Gastrocnemius medialis (tissue), 4 donors: Measurements from ENCODE around the gene AMZ1. TPM values are rescaled to one million over a fixed set of nuclear protein-coding genes. Genes with fewer than 3 reads are reported as not detected.

Experiments
- ATAC-seq, 2 donors: fragments of 150-250 bp; one replicate each; pipeline ENCODE4 v1.9.1; 2016
- DNase-seq, 2 donors: peaks; one replicate each; pipeline ENCODE4 v3.0.0-alpha.2; 2019
- H3K27ac ChIP-seq, 4 donors: fragments of 200-600 bp; sonication (generic); 1 replicate in 1 of 4; 2 replicates in 3 of 4; pipeline ENCODE4 v1.5.1; 2016 to 2018; ENCODE audit warnings: mild to moderate bottlenecking in 2 of 4, moderate library complexity in 1 of 4
- H3K27me3 ChIP-seq, 3 donors: fragments of 200-600 bp; sonication (generic) in 2 of 3; 1 replicate in 1 of 3; 2 replicates in 2 of 3; pipeline versions ENCODE4 v1.5.1 to v1.6.0; 2016 to 2019; ENCODE audit warnings: mild to moderate bottlenecking in 1 of 3, moderate library complexity in 1 of 3
- H3K36me3 ChIP-seq, 2 donors: fragments of 200-600 bp; sonication (generic) in 1 of 2; one replicate each; pipeline ENCODE4 v1.5.1; 2017 to 2018
- H3K4me1 ChIP-seq, 2 donors: fragments of 200-600 bp; sonication (generic) in 1 of 2; one replicate each; pipeline ENCODE4 v1.5.1; 2016 to 2017; ENCODE audit warnings: mild to moderate bottlenecking in 2 of 2
- H3K4me3 ChIP-seq, 4 donors: fragments of 200-600 bp; sonication (generic) in 3 of 4; 1 replicate in 1 of 4; 2 replicates in 3 of 4; pipeline ENCODE4 v1.5.1; 2016 to 2019; ENCODE audit warnings: mild to moderate bottlenecking in 2 of 4
- H3K9me3 ChIP-seq, 3 donors: fragments of 200-600 bp; sonication (generic) in 2 of 3; 1 replicate in 1 of 3; 2 replicates in 2 of 3; pipeline ENCODE4 v1.5.1; 2016 to 2019
- CTCF ChIP-seq, 5 experiments: fragments of 450-650 bp in 3 of 5; fragments of 200-600 bp in 2 of 5; sonication (generic) in 2 of 5; IDR thresholded peaks in 4 of 5; conservative IDR thresholded peaks in 1 of 5; 1 replicate in 4 of 5; 2 replicates in 1 of 5; pipeline ENCODE4 v1.5.1; 2016 to 2019; ENCODE audit warnings: antibody characterized with exemption in 5 of 5, mild to moderate bottlenecking in 3 of 5, moderate library complexity in 3 of 5
- POLR2A ChIP-seq, 2 donors: fragments of 450-650 bp; IDR thresholded peaks; one replicate each; pipeline ENCODE4 v1.6.1; 2017; ENCODE audit warnings: antibody characterized with exemption in 2 of 2, mild to moderate bottlenecking in 2 of 2, moderate library complexity in 2 of 2
- in situ Hi-C, 4 donors: fragments of 200-750 bp; cut with MboI; loops; one replicate each; pipeline versions ENCODE4 v1.15.0 to v1.8.0; 2017; ENCODE audit warnings: low sequenced_read_pairs in 4 of 4
- intact Hi-C: fragments of 100-400 bp; cut with DNase I; formaldehyde crosslinking; loops from one replicate; pipeline ENCODE4 v1.15.1; 2023; ENCODE audit warnings: low total_unique reads
- total RNA-seq, 4 donors: library from RNA; depleted of rRNA; stranded (reverse); fragments of >200 nt; gene quantifications; one replicate each; pipeline versions ENCODE4 v1.1.0 to v1.2.3, GENCODE V29; 2016

Gene AMZ1
- total RNA-seq, 4 donors from 2014 or later, result not detected

- in situ Hi-C loops (no loop called here), intact Hi-C loops (no loop called here)
- no peak for ATAC-seq
- Histone ChIP-seq H3K4me1 (peaks cover 16 to 24% of the 10 kb centered on the region in 2 donors), H3K36me3 (peaks cover 0 to 6% of the 10 kb centered on the region in 2 donors), H3K27me3 (peaks cover 0 to 15% (median 14%) of the 10 kb centered on the region in 3 donors), H3K27ac (no peak overlapping the region), H3K9me3 (no peaks in the 10 kb centered on the region), H3K4me3 (no peak overlapping the region)
- TF ChIP-seq POLR2A (IDR thresholded peaks at IDR 0.05) (no peak), CTCF (IDR thresholded peaks at IDR 0.05 in 4 of 5, conservative IDR thresholded peaks at IDR 0.05 in 1 of 5) (no peak)
- no peak for DNase-seq
Observed at GRCh38 chr7:2661602-2662272, 26.3 kb upstream of the AMZ1 start.

GRCh38 chr7:2662273-2663120 lies 25.5 kb upstream of the AMZ1 start:
- Histone ChIP-seq H3K9me3 (no peaks in the 10 kb centered on the region), H3K4me1 (peaks cover 16 to 24% of the 10 kb centered on the region in 2 donors), H3K36me3 (peaks cover 0 to 6% of the 10 kb centered on the region in 2 donors), H3K27me3 (peaks cover 4 to 20% (median 20%) of the 10 kb centered on the region in 3 donors), H3K27ac (no peak overlapping the region), H3K4me3 (no peak overlapping the region)
- in situ Hi-C loops (no loop called here), intact Hi-C loops (no loop called here)
- ATAC-seq, result peak in 1 of 2 donors; percentile 12
- no peak for DNase-seq
- TF ChIP-seq POLR2A (IDR thresholded peaks at IDR 0.05) (no peak), CTCF (IDR thresholded peaks at IDR 0.05 in 4 of 5, conservative IDR thresholded peaks at IDR 0.05 in 1 of 5) (no peak)

GRCh38 chr7:2663121-2663886 lies 24.7 kb upstream of the AMZ1 start:
- ATAC-seq (peak; percentile 32 to 64), DNase-seq (peak in 1 of 2 donors; percentile 59)
- no peaks in the 10 kb centered on the region for H3K9me3 ChIP-seq
- H3K36me3 ChIP-seq, result no peaks in the 10 kb centered on the region
- no peak for TF ChIP-seq POLR2A (IDR thresholded peaks at IDR 0.05)
- no peak for TF ChIP-seq CTCF (IDR thresholded peaks at IDR 0.05 in 4 of 5, conservative IDR thresholded peaks at IDR 0.05 in 1 of 5)
- no peak overlapping the region for H3K27ac ChIP-seq
- H3K27me3 ChIP-seq, result peaks cover 6 to 27% (median 20%) of the 10 kb centered on the region in 3 donors
- peaks cover 16 to 24% of the 10 kb centered on the region in 2 donors for H3K4me1 ChIP-seq
- intact Hi-C loops, result no loop called here
- in situ Hi-C loops, result no loop called here
- no peak overlapping the region for H3K4me3 ChIP-seq

GRCh38 chr7:2663960-2664359 lies 24.0 kb upstream of the AMZ1 start:
- H3K9me3 ChIP-seq, result no peaks in the 10 kb centered on the region
- H3K36me3 ChIP-seq, result no peaks in the 10 kb centered on the region
- H3K4me3 ChIP-seq, result no peak overlapping the region
- no peak for TF ChIP-seq CTCF (IDR thresholded peaks at IDR 0.05 in 4 of 5, conservative IDR thresholded peaks at IDR 0.05 in 1 of 5)
- intact Hi-C loops (no loop called here), in situ Hi-C loops (no loop called here)
- DNase-seq, result no peak
- no peak for ATAC-seq
- peaks cover 6 to 27% (median 26%) of the 10 kb centered on the region in 3 donors for H3K27me3 ChIP-seq
- H3K27ac ChIP-seq, result no peak overlapping the region
- H3K4me1 ChIP-seq, result peaks cover 16 to 24% of the 10 kb centered on the region in 2 donors
